Urothelium cell line (cell line): ENCODE data around the gene MADD.
A peak's percentile ranks its signal among the peaks of the same experiment; 100 is the strongest.

ENCODE experiments used
- DNase-seq: peaks from one replicate; pipeline ENCODE4 v3.0.0; 2011; ENCODE audit warnings: low spot score, mixed read lengths
- FAIRE-seq: peaks from 2 replicates; lab custom pipeline; 2011; peaks lifted over from hg19 to GRCh38; lab: Jason Lieb, UNC

The MADD gene

GRCh38 chr11:47249378-47249715 is 20.6 kb upstream of the MADD start:
- FAIRE-seq (no peak), DNase-seq (no peak)

DNA sequence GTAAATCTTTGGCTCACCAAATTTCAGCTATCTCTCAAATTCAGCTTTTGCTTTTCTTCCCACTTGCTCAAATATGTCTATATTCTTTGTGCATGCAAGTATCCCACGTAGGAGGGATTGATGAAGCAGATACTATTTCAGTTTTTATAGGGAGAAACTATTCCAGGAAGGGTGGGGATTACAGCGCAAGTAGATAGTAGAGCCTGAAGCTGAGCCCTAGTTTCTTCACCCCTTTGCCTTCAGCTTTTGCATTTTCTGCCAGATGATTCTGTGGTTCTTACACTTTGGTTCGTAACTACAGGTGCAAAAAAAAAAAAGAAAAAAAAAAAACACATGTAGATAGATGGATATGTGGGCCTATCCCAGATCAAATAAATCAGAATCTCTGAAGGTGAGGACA is 18.2 kb upstream of the MADD start:
- FAIRE-seq (no peak), DNase-seq (no peak)

GRCh38 chr11:47253660-47254059 is 16.3 kb upstream of the MADD start:
- DNase-seq (no peak), FAIRE-seq (no peak)

GRCh38 chr11:47254386-47254785 is 15.5 kb upstream of the MADD start:
- no peak for DNase-seq
- no peak for FAIRE-seq

- DNase-seq = no peak
- no peak for FAIRE-seq
Observed at GRCh38 chr11:47256374-47256773, 13.6 kb upstream of the MADD start.

GRCh38 chr11:47257177-47257516 is 12.8 kb upstream of the MADD start:
- no peak for FAIRE-seq
- no peak for DNase-seq

- DNase-seq (peak; percentile 66), FAIRE-seq (no peak)
Observed at GRCh38 chr11:47257517-47258316, 12.2 kb upstream of the MADD start, which contains the start of gene NR1H3. NR1H3 (plus strand) TSS chr11:47257996; CDS start chr11:47259217, 1,221 bp downstream.

GRCh38 chr11:47258317-47258902 is 11.5 kb upstream of the MADD start:
- FAIRE-seq = no peak

DNA sequence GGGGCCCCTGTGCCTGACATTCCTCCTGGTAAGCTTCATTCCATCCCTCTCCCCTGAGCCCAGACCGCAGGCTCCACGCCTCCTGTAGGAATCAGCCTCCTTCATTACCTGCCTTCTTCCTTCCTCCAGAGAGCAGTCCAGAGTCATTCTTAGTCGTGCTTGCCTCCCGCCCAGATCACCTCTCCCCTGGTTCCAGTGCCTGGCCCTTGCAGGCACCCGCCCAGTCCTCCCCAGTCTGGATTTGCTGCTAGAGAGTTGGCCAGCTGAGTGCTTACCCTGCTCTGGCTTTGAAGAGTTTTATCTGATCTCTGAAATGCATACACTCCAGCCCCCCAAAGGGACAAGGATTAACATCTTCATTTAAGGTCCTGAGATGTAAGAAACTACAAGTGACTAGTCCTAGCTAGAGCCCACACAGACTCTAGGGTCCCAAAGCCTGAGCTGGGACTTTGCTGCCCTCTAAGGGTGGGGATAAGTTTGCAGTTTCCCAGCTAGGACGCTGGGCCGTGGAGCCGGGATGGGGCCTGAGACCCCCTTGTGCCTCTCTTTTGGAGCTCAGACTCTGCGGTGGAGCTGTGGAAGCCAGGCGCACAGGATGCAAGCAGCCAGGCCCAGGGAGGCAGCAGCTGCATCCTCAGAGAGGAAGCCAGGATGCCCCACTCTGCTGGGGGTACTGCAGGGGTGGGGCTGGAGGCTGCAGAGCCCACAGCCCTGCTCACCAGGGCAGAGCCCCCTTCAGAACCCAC is 10.5 kb upstream of the MADD start:
- FAIRE-seq (no peak), DNase-seq (peak; percentile 37)

More at GRCh38 chr11:47258317-47258902, 11.5 kb upstream of the MADD start:
- no peak for DNase-seq

DNA sequence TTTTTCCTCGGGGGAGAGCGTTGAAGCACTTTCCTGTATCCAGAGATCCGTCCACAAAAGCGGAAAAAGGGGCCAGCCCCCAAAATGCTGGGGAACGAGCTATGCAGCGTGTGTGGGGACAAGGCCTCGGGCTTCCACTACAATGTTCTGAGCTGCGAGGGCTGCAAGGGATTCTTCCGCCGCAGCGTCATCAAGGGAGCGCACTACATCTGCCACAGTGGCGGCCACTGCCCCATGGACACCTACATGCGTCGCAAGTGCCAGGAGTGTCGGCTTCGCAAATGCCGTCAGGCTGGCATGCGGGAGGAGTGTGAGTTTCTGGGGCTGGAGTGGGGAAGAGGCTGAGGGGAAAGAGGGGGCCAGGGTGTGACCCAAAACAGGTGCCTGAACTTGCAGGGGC is 9.6 kb upstream of the MADD start:
- DNase-seq (no peak), FAIRE-seq (no peak)

GRCh38 chr11:47261291-47261800 is 8.6 kb upstream of the MADD start:
- no peak for DNase-seq
- no peak for FAIRE-seq

- DNase-seq (no peak), FAIRE-seq (no peak)
Observed at GRCh38 chr11:47264119-47264518, 5.8 kb upstream of the MADD start.

- FAIRE-seq (no peak), DNase-seq (no peak)
Observed at GRCh38 chr11:47264521-47264920, 5.4 kb upstream of the MADD start.

DNA sequence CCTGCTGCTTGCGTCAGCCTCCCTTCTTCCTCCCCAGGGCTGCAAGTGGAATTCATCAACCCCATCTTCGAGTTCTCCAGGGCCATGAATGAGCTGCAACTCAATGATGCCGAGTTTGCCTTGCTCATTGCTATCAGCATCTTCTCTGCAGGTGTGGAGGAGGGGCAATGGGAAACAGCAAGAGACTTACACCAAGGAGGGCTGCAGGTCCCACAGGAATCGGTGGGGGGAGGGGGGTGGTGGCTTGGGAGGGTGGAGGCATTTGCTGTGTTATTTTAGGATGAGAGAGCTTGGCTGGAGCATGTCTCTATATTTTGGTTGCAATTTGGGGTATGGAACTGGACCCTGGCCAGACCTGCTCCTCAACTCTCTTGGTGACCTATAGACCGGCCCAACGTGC is 2.1 kb upstream of the MADD start:
- DNase-seq = no peak
- FAIRE-seq = no peak

- no peak for FAIRE-seq
Observed at GRCh38 chr11:47268448-47269001, 1.4 kb upstream of the MADD start.

GRCh38 chr11:47269002-47269828 is 718 bp upstream of the MADD start:
- peak; percentile 97 for DNase-seq
- FAIRE-seq = no peak

More at GRCh38 chr11:47268448-47269001, 1.4 kb upstream of the MADD start:
- no peak for DNase-seq

DNA sequence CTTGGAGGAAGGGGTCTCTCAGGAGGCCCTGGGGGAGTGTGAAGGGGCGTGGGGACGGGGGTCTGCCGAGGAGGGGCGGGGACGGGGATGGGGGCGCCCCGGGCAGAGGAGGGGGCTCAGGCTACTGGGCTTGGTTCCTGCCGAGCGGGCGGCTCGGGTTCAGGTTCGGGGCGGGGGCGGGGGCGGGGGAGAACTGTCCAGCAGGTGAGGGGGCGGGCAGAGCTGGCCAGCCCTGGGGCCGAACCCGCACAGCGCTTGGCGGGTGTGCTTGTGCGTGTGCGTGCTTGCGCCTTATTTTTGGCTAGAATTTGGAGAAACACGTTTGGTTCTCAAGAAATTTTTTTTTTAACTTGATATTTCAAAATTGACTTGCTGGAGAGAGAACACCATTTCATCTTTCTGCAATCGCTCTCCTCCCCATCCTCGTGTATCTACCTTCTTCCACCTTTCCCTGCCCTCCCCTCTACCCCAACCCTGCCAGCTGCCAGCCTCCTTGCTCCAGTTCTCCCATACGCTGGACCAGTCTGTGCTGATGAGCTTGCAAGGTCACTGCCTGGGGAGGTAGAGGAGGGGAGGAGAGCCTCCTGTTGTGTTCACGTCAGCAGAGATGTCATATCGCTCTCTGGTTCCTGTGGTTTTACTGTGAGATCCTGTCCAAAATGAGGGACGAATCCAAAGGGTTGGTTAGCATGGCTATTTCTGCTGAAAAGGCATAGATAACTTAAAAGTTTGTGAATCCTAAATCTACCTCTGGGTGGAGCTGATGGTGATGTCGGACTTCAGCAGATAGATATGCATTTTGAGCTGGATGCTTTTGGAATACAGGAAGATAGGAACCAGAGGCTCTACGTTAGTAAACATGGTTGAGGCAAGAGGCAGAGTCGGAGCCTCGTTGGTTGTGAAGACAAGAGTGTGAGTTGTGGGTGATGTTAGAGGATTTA is 668 bp downstream of the MADD start:
- DNase-seq (peak; percentile 42), FAIRE-seq (no peak)

DNA sequence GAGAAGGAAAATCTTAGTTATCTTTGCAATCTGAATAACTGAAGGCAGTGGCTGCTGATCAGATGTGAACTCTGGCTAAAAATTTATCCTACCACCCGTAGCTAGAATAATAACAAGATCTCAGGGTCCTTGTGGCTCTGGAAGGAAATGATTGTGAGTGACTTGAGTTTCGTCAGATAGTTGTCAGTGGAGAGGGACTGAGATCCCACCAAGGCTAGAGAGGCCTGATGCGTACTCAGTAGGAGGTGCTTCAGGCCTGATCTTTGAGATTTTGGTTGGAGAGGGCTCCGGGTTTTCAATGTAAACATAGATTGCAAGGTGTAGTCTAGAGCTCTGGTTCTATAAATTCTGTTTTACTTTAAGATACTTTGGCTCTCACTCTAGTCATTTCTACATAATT is 1.4 kb downstream of the MADD start:
- no peak for DNase-seq

GRCh38 chr11:47271961-47272661 is 2.2 kb downstream of the MADD start:
- FAIRE-seq (no peak), DNase-seq (no peak)

More for the DNA sequence above, 1.4 kb downstream of the MADD start:
- no peak for FAIRE-seq
